Stimulated activated CD8-positive, alpha-beta memory T cell treated with anti-CD3 and anti-CD28 coated beads, Interleukin-15, amount 100 ng/mL, for 24 hours (primary cell): ENCODE data around the gene DOHH.

Source experiments
- DNase-seq: peaks from one replicate; pipeline ENCODE4 v3.0.0-alpha.2; 2020; ENCODE audit warnings: low read depth

Gene DOHH

DNA sequence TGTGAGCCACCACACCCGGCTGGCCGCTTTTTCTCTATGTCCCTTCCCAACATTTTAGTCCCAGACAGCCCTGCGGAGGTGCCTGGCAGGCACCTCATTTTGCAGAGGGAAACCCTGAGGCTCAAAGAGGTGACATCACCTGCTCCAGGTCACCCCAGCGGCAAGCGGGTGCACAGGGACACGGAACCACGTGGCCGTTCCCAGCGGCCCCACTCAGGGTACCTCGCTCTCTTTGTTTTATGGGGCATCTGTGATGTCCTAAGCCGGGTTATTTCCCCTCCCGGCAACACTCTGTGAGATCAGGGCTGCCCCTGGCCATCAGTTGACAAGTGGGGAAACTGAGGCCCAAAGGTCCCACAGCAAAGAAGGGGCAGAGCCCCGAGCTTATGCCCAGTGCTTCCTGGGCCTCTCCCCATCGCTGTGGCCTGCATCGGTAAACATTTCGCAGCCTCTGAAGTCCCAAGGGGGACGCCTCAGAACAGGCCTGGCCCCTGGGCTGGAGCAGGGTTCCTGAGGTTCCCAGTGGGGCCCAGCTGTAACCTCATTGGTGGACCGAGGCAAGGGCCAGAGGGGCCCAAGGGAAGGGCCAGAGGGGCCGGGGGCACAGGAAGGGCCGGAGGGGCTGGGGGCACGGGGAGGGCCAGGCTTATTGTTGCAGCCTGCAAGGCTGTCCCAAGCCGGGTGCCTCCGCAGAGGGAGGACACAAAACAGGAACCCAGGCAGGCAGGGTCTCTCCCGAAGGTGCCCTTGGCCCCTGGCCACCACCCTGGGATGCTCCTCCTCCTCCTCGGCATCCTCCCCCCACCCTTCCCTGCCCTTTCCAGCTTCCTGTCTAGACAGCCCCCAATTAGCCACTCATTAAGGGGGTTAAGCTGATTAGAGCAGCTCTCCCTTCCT is 59.1 kb downstream of the DOHH start:
- no peak for DNase-seq
